ENCODE measurements around the gene MED15.

DNA sequence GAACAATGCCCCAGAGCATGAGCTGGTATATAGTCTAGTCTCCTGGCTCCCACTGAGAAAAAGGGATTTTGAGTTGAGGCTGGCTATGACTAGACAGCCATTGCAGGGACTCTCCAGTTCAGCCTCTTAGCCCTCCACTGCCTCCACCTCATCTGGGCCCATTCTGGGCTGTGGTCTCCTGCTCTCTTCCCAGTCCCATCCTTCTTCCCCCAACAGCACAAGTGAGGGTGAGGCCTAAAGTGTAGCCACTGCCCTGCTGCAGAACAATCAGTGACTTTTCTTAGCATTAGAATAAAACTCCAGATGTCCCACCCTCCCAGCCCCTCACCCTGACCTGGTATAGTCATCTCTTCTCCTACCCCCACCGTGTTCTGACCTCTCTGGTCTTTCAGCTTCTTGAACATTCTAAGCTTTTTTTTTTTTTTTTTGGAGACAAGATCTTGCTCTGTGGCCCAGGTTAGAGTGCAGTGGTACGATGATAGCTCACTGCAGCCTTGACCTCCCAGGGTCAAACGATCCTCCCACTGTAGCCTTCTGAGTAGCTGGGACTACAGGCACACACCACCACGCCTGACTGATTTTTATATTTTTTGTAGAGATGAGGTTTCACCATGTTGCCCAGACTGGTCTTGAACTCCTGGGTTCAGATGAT is 4.3 kb downstream of the MED15 start:
- TF ChIP-seq, protein P1, sequence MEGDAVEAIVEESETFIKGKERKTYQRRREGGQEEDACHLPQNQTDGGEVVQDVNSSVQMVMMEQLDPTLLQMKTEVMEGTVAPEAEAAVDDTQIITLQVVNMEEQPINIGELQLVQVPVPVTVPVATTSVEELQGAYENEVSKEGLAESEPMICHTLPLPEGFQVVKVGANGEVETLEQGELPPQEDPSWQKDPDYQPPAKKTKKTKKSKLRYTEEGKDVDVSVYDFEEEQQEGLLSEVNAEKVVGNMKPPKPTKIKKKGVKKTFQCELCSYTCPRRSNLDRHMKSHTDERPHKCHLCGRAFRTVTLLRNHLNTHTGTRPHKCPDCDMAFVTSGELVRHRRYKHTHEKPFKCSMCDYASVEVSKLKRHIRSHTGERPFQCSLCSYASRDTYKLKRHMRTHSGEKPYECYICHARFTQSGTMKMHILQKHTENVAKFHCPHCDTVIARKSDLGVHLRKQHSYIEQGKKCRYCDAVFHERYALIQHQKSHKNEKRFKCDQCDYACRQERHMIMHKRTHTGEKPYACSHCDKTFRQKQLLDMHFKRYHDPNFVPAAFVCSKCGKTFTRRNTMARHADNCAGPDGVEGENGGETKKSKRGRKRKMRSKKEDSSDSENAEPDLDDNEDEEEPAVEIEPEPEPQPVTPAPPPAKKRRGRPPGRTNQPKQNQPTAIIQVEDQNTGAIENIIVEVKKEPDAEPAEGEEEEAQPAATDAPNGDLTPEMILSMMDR (IDR thresholded peaks at IDR 0.05), result no peak
- no peak for TF ChIP-seq ZFX (IDR thresholded peaks at IDR 0.05; ENCODE audit: borderline replicate concordance)

Data from 22Rv1 (cell line).